NCI-H1092 (cell line): ENCODE measurements around the gene NOP9.
"Not testable (repeated sequence)": the region's sequence is repeated elsewhere in the genome, so short reads cannot be mapped to it uniquely, and the experiment has no call there.

Experiments
- DNase-seq: peaks from one replicate; lab custom pipeline; 2025; lab: John Stamatoyannopoulos, UW

The NOP9 gene

GRCh38 chr14:24325963-24326362 is 26.3 kb downstream of the NOP9 start:
- DNase-seq, result no peak

DNA sequence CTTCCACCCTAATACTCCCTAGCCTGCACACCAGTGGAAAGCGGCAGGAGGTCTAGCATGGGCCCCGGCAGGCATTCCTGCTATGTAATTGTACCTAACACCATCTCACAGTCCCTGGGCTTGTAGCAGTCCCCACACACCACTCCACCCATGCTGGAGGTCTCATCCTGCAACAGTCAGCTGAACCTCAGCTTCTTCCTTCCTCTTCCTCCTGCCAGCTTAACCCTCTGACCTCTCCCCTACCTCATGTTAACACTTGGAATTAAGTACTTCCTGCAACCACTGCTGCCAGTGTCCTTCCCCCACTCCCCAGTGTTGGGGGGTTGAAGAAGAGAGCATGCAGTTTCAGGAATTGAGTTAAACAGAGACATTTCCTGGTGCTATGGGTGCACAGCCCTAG is 27.7 kb downstream of the NOP9 start:
- DNase-seq, result no peak

DNA sequence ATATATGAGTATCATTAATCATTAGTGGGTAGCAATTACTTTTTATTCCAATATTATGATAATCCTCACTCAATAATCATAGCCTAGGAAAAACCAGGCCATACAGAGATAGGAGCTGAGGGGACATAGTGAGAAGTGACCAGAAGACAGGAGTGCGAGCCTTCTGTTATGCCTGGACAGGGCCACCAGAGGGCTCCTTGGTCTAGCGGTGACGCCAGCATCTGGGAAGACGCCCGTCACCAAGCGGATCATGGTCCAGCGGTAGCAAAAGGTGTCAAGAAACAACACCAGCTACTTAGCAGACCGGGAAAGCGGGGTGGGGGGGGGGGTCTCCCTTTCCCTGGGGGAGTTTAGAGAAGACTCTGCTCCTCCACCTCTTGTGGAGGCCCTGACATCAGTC is 28.3 kb downstream of the NOP9 start:
- not testable (repeated sequence) for DNase-seq

DNA sequence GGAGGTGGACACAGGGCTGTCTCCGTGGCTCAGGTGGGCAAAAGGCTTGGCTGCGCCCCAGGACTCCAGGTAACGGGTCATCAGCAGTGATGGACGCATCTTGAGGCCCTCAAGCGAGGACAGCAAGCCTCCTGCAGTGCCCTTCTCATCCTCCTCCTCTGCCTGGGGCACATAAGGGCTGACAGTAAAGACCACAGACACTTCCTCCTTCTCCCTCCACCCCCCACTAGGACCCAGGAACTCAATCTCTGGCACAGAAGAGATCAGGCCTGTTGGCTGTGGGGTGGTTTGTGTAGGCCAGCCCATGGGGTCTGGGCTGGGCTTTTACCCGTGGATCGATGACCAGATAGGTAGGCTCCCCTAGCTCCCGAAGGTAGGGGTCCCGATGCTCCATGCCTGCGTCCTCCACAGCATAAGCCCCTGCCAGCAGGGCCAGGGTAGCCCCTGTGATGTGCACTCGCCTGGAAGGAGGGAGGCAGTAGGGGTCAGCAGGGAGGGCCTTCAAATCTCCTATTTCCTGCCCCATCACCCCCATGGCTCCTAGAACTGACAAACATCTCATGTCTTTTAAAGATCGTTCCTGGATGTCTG is 29.5 kb downstream of the NOP9 start:
- no peak for DNase-seq

GRCh38 chr14:24329736-24330135 is 30.1 kb downstream of the NOP9 start:
- no peak for DNase-seq

GRCh38 chr14:24330973-24331674 is 31.5 kb downstream of the NOP9 start:
- no peak for DNase-seq

- DNase-seq, result no peak
Measured at GRCh38 chr14:24331731-24332267, 32.1 kb downstream of the NOP9 start.

- DNase-seq, result peak; percentile 27
Measured at GRCh38 chr14:24332268-24332993, 32.8 kb downstream of the NOP9 start.

DNA sequence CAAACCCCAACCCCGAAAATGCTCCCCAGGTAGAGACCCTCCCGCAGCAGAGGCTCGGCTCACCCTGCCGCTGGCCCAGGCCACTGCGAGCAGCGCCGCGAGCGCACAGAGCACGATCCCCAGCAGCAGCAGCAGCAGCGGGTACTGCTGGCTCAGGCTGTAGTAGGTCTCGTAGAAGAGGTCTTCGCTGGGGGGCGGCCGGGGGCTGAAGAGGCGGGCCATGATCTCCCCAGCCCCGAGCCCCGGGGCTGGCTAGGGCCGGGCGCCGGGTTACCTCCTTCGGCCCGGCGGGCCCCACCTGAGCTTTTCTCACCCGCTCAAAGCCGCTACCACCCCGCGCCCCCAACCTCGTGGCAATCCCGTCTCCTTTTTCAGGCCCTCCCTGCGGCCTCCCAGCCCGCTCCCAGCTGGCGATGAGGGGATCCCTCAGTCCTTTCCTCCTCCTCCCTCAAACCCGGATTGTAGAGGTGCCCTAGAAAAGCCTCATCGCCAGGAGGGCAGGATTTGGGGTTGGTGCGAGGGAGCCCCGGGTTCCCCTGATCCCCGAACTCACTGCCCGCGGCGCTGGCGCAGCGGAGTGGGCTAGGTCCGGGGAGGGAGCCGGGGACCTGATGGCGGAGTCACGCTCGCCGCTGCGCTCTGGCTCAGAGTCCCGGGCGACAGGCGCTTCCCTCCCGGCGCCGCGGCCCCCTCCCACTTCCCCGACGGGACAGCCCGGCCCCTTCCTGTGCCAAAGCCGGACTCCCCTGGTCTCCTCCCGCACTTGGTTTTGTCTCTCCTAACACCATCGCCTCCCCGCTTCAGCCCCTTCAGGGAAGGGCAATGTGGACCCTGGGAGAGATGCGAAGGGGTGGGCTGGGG is 35.0 kb downstream of the NOP9 start, which contains the start of gene ADCY4:
ADCY4 (minus strand) TSS at position 641 of the 861 bp plus-strand sequence; CDS start at position 222, 419 bp downstream.
- no peak for DNase-seq

DNA sequence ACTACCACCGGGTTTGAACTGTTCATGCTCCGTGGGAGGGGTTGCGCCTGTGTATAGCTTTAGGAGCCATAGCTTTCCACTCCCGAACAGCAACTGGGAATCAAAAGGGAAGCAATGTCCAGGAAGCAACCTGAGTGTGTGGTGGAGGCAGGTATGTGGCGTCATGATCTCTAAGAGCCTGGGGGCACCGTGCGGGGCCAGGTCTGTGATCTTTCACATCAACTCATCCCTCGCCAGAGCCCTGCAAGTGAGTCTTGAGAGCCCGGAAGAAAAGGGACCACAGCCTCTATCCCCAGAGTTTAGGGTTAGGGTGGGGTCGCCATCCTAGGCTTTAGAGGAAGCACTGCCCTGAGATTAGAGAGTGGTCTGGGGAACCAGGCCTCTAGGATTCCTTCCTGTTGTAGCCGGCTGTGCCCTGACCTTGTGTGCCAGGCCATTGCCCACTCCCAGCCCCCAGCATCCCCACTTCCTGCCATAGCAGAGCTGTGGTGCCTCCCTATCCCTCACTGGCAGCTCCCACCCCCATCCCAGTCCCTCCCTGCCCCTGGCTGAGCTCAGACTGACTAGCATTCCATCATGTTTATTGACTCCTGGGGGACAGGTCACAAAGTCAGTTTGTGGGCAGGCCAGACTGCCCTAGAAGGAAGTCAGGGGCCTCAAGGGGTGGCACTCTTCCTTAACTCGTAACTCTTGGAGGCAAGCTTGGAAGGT is 36.0 kb downstream of the NOP9 start:
- DNase-seq, result no peak

DNA sequence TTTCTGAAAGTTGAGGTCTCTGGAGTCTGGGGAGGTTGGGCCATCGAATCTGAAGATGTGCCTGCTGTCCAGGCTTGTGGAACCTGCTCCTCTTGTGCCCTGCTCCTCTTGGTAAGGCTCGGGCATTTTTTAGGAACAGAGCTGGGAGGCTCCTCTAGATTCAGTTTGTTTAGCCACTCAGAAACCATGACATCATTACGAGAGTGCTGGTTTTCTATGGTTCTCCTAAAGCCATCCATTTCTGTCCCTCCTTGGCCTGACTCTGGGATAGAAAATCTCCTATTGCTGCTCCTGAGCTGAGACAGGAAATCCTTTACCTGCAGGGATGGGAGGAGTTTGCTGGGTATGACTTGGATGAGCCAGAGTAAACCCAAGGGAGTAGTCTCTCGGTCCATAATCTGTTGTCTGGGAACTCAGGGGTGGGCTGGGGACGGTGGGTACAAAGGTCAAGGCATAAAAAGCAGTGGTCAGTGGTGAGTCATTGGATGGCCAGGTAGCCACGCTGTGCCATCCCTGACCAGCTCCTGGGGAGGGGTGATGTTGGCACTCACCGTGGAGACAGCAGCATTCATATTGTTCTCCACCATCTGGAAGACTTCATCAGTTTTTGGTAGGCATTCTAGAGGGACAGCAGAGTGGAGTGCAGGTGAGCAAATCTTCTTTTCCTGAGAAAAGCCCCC is 37.6 kb downstream of the NOP9 start:
- no peak for DNase-seq

GRCh38 chr14:24337824-24338175 is 38.1 kb downstream of the NOP9 start:
- DNase-seq, result no peak

- DNase-seq, result no peak
Measured at GRCh38 chr14:24338843-24339242, 39.2 kb downstream of the NOP9 start.

GRCh38 chr14:24339284-24340151 is 39.9 kb downstream of the NOP9 start, which contains the start of gene RIPK3:
TSS of gene RIPK3 (minus strand) at chr14:24339991. CDS start at chr14:24339826, 165 bp downstream.
- no peak for DNase-seq

- no peak for DNase-seq
Measured at GRCh38 chr14:24340606-24341005, 41.0 kb downstream of the NOP9 start.

GRCh38 chr14:24342889-24343288 is 43.2 kb downstream of the NOP9 start:
- no peak for DNase-seq

DNA sequence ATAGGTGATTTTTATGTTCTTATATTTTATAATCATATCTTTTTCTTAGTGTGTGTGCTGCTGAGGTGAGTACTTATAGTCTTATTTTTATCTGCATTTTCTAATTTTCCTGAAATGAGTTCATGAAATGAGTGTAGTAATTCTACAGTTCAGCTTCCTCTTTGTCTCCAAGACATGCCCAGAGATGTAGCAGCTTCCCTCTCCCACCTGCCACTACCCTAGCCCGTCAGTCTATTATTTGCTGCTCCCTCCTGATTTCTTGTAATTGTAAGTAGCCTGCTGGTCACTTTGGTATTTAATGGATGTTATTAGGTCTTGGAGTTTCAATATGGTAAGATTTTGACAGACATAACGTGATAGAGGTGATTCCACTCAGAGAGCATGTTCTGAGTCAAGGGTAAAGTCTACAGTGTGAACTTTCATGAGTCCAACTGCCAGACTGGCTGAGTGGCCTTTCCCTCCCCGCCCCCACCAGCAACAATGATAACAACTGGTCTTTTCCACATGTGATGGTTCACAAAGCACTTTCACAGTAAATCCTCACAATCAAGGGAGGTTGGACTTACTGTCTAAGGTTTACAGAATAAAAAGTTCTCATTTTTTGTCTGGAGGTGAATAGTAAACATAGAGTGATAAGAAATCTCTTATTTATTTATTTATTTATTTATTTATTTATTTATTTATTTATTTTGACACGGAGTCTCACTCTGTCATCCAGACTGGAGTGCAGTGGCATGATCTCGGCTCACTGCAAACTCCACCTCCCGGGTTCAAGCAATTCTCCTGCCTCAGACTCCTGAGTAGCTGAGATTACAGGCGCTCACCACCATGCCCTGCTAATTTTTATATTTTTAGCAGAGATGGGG is 44.4 kb downstream of the NOP9 start:
- no peak for DNase-seq

DNA sequence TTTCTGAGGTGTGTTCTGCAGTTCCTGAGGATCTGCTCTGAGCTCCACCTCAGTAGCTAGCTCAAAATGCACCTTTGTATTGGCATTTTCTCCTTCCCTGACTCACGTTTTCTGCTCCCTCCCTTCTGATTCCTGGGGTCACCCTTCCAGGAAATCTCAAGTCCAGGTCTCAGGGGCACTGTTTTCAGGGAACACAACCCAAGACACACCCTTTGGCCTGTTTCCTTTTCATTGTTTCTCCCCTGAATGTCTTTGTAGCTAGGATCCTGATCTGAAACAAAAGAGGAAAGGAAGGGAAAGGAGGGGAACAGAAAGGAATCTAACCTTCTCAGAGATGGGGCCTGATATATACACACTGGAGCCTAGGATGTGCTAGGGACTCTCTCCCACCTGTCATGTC is 47.5 kb downstream of the NOP9 start:
- DNase-seq, result no peak

DNA sequence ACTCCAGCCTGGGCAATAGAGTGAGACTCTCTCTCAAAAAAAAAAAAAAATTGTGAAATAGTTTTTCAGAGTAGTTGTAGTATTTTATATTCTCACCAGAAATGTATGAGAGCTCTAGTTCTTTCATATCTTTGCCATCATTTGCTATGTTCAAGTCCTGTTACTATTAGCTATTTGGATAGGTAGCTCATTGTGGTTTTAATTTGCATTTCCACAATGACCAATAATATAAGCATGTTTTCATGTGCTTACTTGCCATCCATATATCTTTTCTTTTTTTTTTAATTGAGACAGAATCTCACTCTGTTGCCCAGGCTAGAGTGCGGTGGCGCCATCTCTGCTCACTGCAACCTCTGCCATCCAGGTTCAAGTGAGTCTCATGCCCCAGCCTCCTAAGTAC is 48.5 kb downstream of the NOP9 start:
- DNase-seq, result no peak
